GM12873 (cell line): Measurements from ENCODE around the gene SAMD4A.

Source experiments
- TF ChIP-seq, protein P1 (sequence below): IDR thresholded peaks from 2 replicates; pipeline ENCODE4 v1.5.1; 2012; ENCODE audit warnings: low read depth, mild to moderate bottlenecking, moderate library complexity, low read length, control low read depth; ENCODE audit not compliant: insufficient read depth; ENCODE audit errors: missing control alignments

The SAMD4A gene

GRCh38 chr14:54700717-54701116 is 133.8 kb downstream of the SAMD4A start:
- TF ChIP-seq, protein P1, sequence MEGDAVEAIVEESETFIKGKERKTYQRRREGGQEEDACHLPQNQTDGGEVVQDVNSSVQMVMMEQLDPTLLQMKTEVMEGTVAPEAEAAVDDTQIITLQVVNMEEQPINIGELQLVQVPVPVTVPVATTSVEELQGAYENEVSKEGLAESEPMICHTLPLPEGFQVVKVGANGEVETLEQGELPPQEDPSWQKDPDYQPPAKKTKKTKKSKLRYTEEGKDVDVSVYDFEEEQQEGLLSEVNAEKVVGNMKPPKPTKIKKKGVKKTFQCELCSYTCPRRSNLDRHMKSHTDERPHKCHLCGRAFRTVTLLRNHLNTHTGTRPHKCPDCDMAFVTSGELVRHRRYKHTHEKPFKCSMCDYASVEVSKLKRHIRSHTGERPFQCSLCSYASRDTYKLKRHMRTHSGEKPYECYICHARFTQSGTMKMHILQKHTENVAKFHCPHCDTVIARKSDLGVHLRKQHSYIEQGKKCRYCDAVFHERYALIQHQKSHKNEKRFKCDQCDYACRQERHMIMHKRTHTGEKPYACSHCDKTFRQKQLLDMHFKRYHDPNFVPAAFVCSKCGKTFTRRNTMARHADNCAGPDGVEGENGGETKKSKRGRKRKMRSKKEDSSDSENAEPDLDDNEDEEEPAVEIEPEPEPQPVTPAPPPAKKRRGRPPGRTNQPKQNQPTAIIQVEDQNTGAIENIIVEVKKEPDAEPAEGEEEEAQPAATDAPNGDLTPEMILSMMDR: no peak

- TF ChIP-seq, protein P1: no peak
Measured at GRCh38 chr14:54702014-54702491, 135.1 kb downstream of the SAMD4A start.

- TF ChIP-seq, protein P1: no peak
Measured at GRCh38 chr14:54702492-54702891, 135.6 kb downstream of the SAMD4A start.

DNA sequence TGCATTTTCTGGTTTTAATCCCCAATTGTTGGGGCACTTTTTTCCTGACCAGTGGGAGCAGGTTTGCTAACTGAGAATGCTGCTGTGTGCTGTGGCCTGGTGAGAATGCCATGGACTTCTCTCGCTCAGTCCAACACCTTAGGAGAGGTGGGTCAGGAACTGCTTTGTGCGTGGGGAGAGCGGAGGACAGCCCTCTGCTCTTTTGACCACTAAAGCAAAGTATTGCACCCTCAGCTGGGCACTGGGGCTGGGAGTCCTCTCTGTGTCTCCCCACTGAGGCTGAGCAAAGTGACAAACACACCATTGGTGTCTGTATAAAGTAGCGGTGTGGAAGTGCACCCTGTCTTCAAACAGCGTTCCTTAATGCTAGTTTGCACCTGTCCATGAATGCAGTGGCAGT is 136.2 kb downstream of the SAMD4A start:
- TF ChIP-seq, protein P1: no peak

- TF ChIP-seq, protein P1: no peak
Measured at GRCh38 chr14:54703724-54704123, 136.8 kb downstream of the SAMD4A start.

GRCh38 chr14:54704768-54705167 is 137.8 kb downstream of the SAMD4A start:
- TF ChIP-seq, protein P1: no peak

GRCh38 chr14:54706769-54707168 is 139.8 kb downstream of the SAMD4A start:
- TF ChIP-seq, protein P1: no peak
